DOHH2 (cell line): ENCODE measurements around the gene TMCC1.
"Not testable (repeated sequence)": the region's sequence is repeated elsewhere in the genome, so short reads cannot be mapped to it uniquely, and the experiment has no call there.

ENCODE experiments used
- H3F3A ChIP-seq: fragments of 200-600 bp; sonication (generic), shearing (Covaris generic); 2 replicates; pipeline ENCODE4 v1.6.0; 2016; ENCODE audit warnings: antibody characterized with exemption, mild to moderate bottlenecking; ENCODE audit not compliant: control insufficient read depth, insufficient read depth
- H3K27ac ChIP-seq: fragments of 200-600 bp; sonication (generic); 2 replicates; pipeline ENCODE4 v1.5.1; 2014; ENCODE audit warnings: low read depth, mild to moderate bottlenecking, low read length, moderate library complexity
- H3K27me3 ChIP-seq: fragments of 200-600 bp; sonication (generic); 2 replicates; pipeline ENCODE4 v1.6.1; 2014; ENCODE audit warnings: mild to moderate bottlenecking, low read length, mixed read lengths; ENCODE audit not compliant: control insufficient read depth
- H3K36me3 ChIP-seq: fragments of 200-600 bp; sonication (generic); 2 replicates; pipeline ENCODE4 v1.6.1; 2014; ENCODE audit warnings: mild to moderate bottlenecking, low read length, moderate library complexity, mixed read lengths; ENCODE audit not compliant: control insufficient read depth
- H3K4me1 ChIP-seq: fragments of 200-600 bp; sonication (generic); 2 replicates; pipeline ENCODE4 v1.6.1; 2014; ENCODE audit warnings: mild to moderate bottlenecking, low read length, mixed read lengths; ENCODE audit not compliant: control insufficient read depth
- H3K4me2 ChIP-seq: fragments of 200-600 bp; sonication (generic); 2 replicates; pipeline ENCODE4 v1.6.0; 2014; ENCODE audit warnings: mild to moderate bottlenecking, low read length, moderate library complexity
- H3K4me3 ChIP-seq: fragments of 200-600 bp; sonication (generic); 2 replicates; pipeline ENCODE4 v1.5.1; 2014; ENCODE audit warnings: mild to moderate bottlenecking, low read length, mixed read lengths
- H3K79me2 ChIP-seq: fragments of 200-600 bp; sonication (generic); 2 replicates; pipeline ENCODE4 v1.6.1; 2014; ENCODE audit warnings: mild to moderate bottlenecking, low read length, mixed read lengths; ENCODE audit not compliant: control insufficient read depth
- H3K9me2 ChIP-seq: fragments of 200-600 bp; sonication (generic); replicated peaks from 2 replicates; pipeline ENCODE4 v1.6.1; 2014; ENCODE audit warnings: mild to moderate bottlenecking, low read length, mixed read lengths; ENCODE audit not compliant: control insufficient read depth
- H3K9me3 ChIP-seq: fragments of 200-600 bp; sonication (generic); 2 replicates; pipeline ENCODE4 v1.6.1; 2014; ENCODE audit warnings: antibody characterized with exemption, low read length, mixed read lengths; ENCODE audit not compliant: control insufficient read depth, insufficient read depth
- H4K20me1 ChIP-seq: fragments of 200-600 bp; sonication (generic); 2 replicates; pipeline ENCODE4 v1.6.0; 2014; ENCODE audit warnings: low read depth, mild to moderate bottlenecking, antibody characterized with exemption, low read length, moderate library complexity; ENCODE audit not compliant: control insufficient read depth, insufficient read depth
- CTCF ChIP-seq: fragments of 200-600 bp; sonication (generic); IDR thresholded peaks from one replicate; pipeline ENCODE4 v1.5.1; 2014; ENCODE audit warnings: antibody characterized with exemption, mild to moderate bottlenecking, low read depth, low read length; ENCODE audit not compliant: poor library complexity, severe bottlenecking
- EZH2phosphoT487 ChIP-seq: fragments of 200-600 bp; sonication (generic); IDR thresholded peaks from 2 replicates; pipeline ENCODE4 v1.6.1; 2017; ENCODE audit warnings: borderline replicate concordance, mild to moderate bottlenecking, antibody characterized with exemption, low read length, moderate library complexity, mixed read lengths

The TMCC1 gene

GRCh38 chr3:129758785-129759320 lies 134.7 kb downstream of the TMCC1 start:
- H3K36me3 ChIP-seq = no peaks in the 10 kb centered on the region
- H3K4me1 ChIP-seq = no peaks in the 10 kb centered on the region
- no peak overlapping the region for H3K4me2 ChIP-seq
- H3F3A ChIP-seq = no peaks in the 10 kb centered on the region
- no peaks in the 10 kb centered on the region for H4K20me1 ChIP-seq
- H3K27ac ChIP-seq = no peak overlapping the region
- no peak overlapping the region for H3K4me3 ChIP-seq
- H3K27me3 ChIP-seq = no peaks in the 10 kb centered on the region
- H3K9me3 ChIP-seq = no peaks in the 10 kb centered on the region
- TF ChIP-seq CTCF (no peak), EZH2phosphoT487 (no peak)
- H3K79me2 ChIP-seq = no peaks in the 10 kb centered on the region
- H3K9me2 ChIP-seq = no peaks in the 10 kb centered on the region

GRCh38 chr3:129758306-129758705 lies 135.2 kb downstream of the TMCC1 start:
- Histone ChIP-seq H3K27me3 (no peaks in the 10 kb centered on the region), H3K27ac (no peak overlapping the region), H3K36me3 (no peaks in the 10 kb centered on the region), H4K20me1 (no peaks in the 10 kb centered on the region), H3K4me1 (no peaks in the 10 kb centered on the region), H3K4me2 (no peak overlapping the region), H3F3A (no peaks in the 10 kb centered on the region), H3K9me2 (no peaks in the 10 kb centered on the region), H3K79me2 (no peaks in the 10 kb centered on the region), H3K9me3 (no peaks in the 10 kb centered on the region), H3K4me3 (no peak overlapping the region)
- TF ChIP-seq CTCF (no peak), EZH2phosphoT487 (no peak)

GRCh38 chr3:129756871-129757270 lies 136.6 kb downstream of the TMCC1 start:
- Histone ChIP-seq H3K9me3 (peaks cover 9% of the 10 kb centered on the region), H3F3A (no peaks in the 10 kb centered on the region), H3K79me2 (no peaks in the 10 kb centered on the region), H3K27ac (no peak overlapping the region), H3K9me2 (no peaks in the 10 kb centered on the region), H3K4me3 (no peak overlapping the region), H3K4me1 (no peaks in the 10 kb centered on the region), H3K4me2 (no peak overlapping the region), H3K27me3 (no peaks in the 10 kb centered on the region), H4K20me1 (no peaks in the 10 kb centered on the region), H3K36me3 (no peaks in the 10 kb centered on the region)
- TF ChIP-seq EZH2phosphoT487 (no peak), CTCF (no peak)

GRCh38 chr3:129751105-129751504 lies 142.4 kb downstream of the TMCC1 start:
- not testable (repeated sequence) for H3K36me3 ChIP-seq, H3K4me1 ChIP-seq, H3F3A ChIP-seq, H3K4me3 ChIP-seq, H4K20me1 ChIP-seq, H3K79me2 ChIP-seq, H3K27me3 ChIP-seq, H3K27ac ChIP-seq, H3K9me2 ChIP-seq, H3K9me3 ChIP-seq, H3K4me2 ChIP-seq
